A172 (cell line): ENCODE measurements around the gene LRP1B. TPM values are rescaled to one million over a fixed set of nuclear protein-coding genes. Genes with fewer than 3 reads are reported as not detected.
A peak's percentile ranks its signal among the peaks of the same experiment; 100 is the strongest.

ENCODE experiments used
- DNase-seq: peaks from one replicate; pipeline ENCODE4 v3.0.0-alpha.2; 2015; ENCODE audit warnings: low spot score
- total RNA-seq: library from RNA; depleted of rRNA; stranded (reverse); fragments of >200 nt; shearing (Covaris generic); gene quantifications from 2 replicates; pipeline ENCODE4 v1.2.3, GENCODE V29; 2014

LRP1B gene
- total RNA-seq, 1 experiment from 2014 or later, result 0.03 TPM

DNA sequence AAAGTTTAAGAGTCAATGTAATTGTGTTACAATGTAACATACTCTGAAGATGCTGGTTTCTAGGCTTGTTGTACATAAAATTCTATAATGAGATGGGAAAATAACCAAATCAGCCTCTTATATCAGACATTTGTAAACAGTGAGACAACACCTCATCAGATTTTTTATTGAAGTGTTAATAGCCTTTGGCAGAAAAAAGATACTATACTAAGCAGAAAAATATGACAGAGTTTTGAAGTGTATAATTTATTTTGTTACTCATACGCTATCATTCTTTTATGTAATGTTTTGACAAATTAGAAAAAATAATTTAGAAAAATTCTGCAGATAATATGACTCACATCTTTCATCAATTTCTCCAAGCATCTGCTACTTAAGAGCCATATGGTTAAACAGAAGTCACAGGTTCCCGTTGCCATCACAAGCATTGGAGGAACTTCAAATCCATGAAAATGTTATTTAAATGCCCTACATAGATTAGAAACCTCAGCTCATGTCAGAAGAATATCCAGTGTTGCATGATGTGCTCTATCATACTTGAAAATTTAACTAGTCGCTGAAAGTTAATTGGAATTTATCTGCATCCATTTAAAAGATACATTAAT, 535.4 kb downstream of the LRP1B start:
- DNase-seq, result no peak

DNA sequence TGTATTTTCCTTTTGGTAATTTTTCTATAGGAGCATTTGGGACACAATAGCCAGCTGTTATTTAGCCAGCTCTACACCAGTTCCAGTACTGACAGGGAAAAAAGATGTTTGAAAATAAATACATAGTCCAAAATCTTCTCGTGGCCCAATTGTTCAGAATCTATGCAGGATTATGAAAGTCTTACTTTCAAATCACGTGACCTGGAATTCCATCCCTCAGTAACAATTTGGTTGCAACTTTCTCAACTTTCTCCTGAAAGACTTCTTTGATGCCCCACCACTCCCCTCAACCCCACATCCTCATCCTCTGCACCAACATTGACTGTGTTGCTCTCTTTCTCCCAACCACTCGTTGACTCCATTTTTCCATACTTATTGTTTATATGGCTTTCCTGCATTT, 539.0 kb downstream of the LRP1B start:
- DNase-seq, result no peak

DNA sequence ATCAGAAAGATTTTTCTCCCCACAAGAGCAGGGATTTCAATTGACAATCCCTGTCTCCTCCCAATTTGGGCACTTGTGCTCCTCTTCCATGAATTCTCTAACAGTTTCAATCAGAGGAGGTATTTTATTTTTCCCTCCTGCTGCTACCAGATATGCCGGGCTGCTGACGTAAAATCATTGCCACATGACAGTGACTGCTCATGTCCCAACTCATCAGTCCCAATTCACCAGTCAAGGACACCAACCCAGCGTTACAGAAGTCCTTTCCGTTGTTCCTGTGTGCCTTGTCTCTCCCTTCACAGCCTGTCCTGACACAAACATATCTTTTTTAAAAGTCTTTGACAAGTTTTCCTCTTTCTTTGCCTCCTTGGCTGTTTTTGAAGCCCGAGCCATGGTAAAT, 540.2 kb downstream of the LRP1B start:
- no peak for DNase-seq

- no peak for DNase-seq
These were observed 541.5 kb downstream of the LRP1B start for GRCh38 chr2:141589314-141589713.

DNA sequence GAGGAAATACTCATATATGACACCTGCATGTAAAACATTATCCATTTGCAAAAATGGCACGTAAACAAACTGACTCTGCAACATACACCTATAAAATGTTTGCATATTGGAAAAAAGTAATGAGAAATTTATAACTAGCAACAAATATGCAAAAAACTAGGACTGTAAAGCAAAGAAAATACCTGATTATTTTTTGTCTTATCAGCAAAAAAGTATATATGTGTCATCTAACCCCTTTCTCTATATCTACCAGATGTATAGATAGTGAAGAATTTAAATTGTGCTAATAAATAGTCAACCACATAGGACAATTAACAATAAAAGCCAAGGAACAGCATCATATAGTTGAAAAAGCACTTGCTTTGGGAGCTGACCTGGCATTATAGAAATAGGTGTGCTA, 543.8 kb downstream of the LRP1B start:
- no peak for DNase-seq

GRCh38 chr2:141582213-141582612, 548.6 kb downstream of the LRP1B start:
- DNase-seq, result no peak

- no peak for DNase-seq
These were observed 551.7 kb downstream of the LRP1B start for GRCh38 chr2:141579071-141579470.

DNA sequence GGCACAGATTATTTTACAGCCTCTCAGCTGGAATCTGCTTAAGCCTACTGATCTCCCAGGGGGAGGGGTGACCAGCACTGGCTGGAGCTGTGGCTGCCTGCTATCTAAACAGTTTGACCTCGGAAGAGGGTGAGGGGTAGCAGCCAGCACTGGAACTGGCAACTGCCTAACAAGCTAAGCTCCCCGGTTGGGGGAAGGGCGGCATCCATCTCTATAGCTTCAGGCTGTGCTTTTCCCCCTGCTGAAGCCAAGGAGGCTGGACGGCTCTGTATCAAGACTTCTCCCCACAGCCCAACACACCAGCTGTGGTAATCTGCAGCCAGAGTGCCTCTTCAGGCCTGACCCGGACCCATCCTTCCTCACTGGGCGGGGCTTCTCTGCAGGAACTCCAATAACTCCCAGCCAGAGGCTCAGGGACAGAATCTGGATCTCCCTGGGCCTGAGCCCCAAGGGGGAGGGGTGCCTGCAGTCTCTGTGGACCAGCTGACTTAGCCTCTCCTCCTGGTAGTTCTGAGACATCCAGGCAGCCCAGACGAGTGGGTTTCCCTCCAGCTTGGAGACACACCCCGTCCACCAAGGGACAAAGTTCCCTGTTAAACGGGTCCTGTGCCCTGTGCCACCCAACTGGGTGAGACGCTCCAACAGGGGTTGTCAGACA, 560.2 kb downstream of the LRP1B start:
- DNase-seq, result no peak

- no peak for DNase-seq
These were observed 560.9 kb downstream of the LRP1B start for GRCh38 chr2:141569941-141570340.

DNA sequence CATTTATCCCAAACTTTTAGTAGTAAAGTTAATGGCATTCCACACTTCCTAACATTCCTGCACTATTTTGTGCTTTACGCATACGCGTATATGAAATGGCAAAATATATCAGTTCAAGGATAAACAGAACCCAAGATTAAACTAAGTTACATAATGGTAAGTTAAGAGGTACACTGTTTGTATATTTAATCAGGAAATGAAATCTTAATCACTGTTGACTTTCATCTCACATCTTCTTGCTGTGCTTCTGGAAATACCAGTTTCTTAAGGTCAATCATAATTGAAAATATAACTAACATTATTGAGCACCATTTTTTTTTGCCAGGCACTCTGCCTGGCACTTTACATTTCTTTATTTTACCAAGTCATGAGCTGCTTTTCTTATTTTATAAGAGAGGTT, 565.2 kb downstream of the LRP1B start:
- DNase-seq, result no peak

DNA sequence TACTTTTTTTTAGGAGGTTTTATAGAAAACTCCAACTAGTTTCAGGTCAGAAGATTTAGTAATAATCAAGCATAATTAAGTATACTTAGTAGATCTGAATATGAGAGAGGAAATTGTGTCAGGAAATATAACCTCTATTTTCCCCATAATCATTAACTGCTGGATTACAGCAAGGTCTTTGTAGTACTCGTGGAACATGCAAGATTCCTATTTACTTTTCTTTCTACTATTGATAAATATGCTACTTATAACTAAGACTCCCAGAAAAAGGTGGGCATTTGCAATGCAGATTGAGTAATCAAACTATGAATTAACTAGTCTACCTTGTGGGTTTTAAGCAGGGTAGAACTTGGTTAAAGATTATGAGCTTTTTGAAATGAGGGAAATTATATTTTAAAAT, 570.1 kb downstream of the LRP1B start:
- no peak for DNase-seq

- peak; percentile 94 for DNase-seq
These were observed 573.3 kb downstream of the LRP1B start for GRCh38 chr2:141557329-141558095.

DNA sequence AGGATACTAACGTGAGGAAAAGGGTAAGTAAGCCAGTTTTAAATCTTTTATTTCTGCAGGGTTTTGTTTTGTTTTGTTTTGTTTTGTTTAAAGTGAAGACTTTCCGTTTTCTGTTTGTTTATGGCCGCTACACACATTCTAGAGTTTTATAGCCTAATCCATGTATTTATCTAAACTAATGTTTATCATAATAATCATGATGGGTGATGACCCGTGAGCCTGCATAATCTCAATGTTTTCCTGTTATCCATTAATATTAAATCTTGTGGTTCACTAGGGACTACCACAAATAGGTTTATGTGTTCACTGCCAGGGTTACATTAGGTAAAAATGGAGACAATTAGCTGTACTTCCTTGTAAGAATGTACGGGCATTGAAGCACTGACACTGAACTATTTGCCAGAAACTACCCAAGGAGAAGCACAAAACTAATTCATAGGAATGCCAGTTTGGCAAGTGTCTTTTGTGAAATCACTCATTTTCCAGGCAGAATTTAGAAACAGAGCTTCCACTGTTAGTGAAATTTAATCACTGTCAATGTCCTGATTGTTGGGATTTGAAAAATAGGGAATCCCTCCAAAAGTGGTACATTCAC, 574.8 kb downstream of the LRP1B start:
- no peak for DNase-seq

GRCh38 chr2:141554810-141555209, 576.0 kb downstream of the LRP1B start:
- DNase-seq, result peak; percentile 67

- DNase-seq, result no peak
These were observed 596.0 kb downstream of the LRP1B start for GRCh38 chr2:141534666-141535362.

- DNase-seq, result no peak
These were observed 601.2 kb downstream of the LRP1B start for GRCh38 chr2:141529659-141530058.

- no peak for DNase-seq
These were observed 601.8 kb downstream of the LRP1B start for GRCh38 chr2:141528990-141529389.

DNA sequence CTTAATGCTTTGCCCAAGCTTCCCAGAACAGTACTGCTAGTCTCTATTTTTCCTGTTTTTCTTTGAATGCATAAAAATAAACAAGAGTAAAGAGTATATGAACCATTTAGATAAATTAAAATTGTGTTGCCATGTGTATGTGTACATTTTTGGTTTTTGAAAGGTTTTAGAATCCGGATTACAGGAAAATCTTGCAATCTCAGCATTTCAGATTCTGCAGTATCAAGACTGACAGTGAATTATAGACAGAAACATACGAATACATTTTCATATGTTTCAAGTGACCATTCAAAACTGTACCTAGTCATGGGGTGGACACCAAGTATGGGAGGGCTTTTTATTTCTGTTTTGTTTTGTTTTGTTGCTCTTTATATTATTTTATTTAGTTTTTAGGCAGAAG, 604.1 kb downstream of the LRP1B start:
- no peak for DNase-seq

- DNase-seq, result no peak
These were observed 606.0 kb downstream of the LRP1B start for GRCh38 chr2:141524777-141525176.

DNA sequence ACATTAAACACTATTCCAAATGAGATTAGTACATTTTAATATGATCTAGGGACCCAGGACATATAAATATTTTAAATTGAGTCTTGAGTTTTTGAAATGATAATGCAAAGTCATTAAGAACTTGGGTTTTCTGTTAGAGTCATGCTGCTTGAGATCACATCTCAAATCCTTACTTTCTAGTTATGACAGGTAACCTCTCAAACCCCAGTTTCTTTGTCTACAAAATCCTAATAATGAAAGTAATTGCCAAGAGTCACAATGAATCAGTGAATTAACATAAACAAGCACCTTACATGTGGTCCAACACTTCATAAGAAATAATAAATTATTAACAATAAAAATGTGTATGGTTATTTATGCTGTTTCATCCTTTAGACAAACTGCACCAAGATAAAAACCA, 607.6 kb downstream of the LRP1B start:
- DNase-seq, result no peak

DNA sequence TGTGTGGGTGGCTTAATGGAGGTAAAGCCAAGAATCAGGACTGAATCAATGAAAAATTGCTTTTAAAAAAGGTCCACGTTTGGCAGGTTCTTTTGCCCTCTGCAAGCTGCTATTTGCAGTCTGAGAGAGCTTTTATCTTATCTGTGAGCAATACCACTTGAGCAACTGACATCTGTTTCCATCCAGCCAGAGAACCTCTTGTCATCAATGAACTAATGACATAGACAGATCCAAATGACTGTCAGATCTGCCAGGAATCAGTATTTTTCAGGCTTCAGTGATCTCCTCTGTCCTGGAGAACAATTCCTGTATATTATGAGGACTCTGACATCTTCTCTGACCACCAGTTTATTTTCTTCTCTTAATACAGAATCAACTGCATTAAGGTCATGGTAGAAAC, 608.1 kb downstream of the LRP1B start:
- no peak for DNase-seq

GRCh38 chr2:141522048-141522447, 608.8 kb downstream of the LRP1B start:
- no peak for DNase-seq
